NCI-H1092 (cell line): ENCODE measurements around the gene C19orf85.

Experiments used
- DNase-seq: peaks from one replicate; lab custom pipeline; 2025; lab: John Stamatoyannopoulos, UW

The C19orf85 gene

DNA sequence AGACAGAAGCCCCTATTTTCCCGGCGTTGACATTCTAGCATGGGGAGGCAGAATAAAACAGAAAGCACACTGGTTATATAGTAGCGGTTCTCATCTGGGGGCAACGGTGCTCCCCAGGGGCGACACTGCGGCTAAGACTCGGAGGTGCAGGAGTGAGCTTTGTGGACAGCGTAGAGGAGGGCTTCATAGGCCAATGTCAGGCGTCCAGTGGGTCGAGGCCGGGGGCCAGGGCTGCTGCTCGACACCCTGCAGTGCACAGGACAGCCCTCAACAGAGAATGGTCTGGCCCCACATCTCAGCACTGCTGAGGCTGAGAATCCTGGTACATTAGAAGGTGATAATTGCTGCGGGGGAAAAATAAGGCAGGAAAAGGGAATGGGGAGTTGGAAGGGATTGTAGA lies 13.4 kb upstream of the C19orf85 start:
- DNase-seq: no peak

DNA sequence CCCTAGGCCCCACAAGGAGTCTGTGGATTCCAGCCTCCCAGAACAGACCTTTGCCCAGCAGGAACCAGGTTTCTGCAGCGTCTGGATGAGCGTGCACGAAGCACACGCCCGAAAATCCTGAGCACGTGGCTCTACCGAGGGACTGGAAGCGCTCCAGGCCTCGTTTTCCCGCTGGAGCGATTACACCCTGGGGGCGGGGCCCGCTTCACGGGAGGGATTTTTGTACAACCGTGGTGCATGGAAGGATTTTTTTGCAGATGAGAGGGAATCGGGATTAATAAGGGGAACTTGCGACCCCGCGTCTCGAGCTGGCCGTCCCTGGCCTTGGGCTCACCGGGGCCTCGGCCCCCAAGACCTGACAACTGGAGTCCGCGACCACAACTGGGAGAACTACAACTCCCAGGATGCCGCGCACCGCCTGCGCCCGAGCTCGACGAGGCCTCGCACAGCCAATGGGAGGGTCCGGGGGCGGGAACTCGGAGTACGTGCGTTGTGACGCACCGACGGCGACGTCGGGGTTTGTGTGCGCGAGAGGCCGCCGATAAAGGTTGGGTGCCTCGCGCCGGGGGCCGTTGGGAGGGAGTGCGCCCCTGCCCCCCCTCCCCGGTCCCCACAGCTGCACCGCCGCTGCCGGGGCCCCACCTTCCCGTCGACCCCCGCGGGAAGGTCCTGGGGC lies 11.7 kb upstream of the C19orf85 start, which contains the start of gene ZNF628:
TSS of gene ZNF628 (plus strand) at position 518 of the 676 bp plus-strand sequence. CDS start 3,294 bp downstream, outside the sequence.
- DNase-seq: peak; percentile 95

DNA sequence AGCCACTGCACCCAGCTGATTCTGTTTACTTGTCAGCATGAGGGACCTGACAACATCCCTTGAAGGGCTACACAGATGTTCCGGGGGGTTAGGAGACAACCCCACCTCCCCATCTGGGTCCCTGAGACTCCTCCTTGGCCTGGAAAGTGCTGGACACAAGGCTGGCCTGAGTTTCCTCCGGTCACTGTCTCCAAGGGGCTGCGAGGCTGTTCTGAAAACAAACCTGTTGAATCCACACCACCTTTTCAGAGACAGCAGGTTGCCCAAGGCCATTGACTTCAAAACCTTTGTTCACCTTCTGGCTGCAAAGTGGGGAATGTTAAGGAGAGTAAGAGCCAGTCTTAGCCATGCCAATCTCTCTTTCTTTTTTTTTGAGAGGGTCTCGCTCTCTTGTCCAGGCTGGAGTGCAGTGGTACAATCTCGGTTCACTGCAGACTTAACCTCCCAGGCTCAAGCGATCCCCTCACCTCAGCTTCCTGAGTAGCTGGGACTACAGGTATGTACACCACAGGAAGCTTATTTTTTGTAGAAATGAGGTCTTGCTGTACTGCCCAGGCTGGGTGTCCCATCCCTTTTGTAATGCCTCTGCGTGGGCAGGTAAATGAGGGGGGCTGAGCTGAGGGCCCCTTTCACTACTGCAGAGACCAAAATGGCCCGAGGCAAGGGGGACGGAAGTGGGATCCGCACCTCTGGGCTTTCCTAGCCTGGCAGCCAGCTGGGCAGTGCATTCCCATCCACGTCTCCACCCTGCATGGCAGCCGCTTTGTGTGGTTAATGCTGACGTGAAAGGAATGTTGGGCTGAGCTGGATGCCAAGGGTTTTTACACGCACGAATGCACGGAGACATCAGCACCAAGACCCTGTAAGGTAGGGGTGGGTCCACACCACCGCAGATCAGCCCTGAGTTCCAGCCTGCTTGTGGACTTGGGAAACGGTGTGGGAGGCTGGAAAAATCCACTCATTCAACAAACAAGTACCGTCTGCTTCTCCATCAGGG lies 10.0 kb upstream of the C19orf85 start:
- DNase-seq: no peak

- no peak for DNase-seq
These were observed 8.9 kb upstream of the C19orf85 start for GRCh38 chr19:55473225-55474012.

GRCh38 chr19:55472463-55472862 lies 7.9 kb upstream of the C19orf85 start:
- DNase-seq: no peak

DNA sequence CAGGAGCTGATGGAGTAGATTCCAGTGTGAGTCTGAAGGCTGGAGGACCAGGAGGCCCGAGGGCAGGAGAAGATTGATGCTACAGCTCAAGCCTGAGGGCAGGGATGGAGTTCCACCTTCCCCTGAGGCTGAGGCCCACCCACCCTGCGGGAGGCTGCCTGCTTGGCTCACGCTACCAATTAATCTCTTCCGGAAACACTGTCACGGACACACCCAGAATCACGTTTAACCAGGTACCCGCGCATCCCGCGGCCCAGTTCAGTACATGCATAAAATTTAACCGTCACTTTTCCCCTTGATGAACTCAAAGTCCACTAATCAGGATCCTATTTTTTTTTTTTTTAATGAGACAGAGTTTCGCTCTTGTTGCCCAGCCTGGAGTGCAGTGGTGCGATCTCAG lies 6.7 kb upstream of the C19orf85 start:
- DNase-seq: no peak

DNA sequence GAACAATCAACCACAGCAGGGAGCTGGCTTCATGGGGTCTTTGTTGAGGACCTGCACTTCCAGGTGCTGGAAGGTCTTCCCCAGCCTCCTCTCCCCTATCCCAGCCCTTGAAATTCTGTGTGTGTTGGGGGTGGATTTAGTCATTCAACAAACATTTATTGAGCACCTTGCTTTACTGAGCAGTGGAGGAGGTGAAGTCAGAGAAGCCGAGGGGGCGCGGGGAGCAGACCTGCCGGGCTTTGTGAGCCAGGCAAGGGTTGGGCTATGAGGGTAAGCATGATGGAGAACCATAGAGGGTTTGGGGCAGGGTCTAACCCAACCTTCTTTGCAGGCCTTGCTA lies 3.5 kb upstream of the C19orf85 start:
- no peak for DNase-seq

DNA sequence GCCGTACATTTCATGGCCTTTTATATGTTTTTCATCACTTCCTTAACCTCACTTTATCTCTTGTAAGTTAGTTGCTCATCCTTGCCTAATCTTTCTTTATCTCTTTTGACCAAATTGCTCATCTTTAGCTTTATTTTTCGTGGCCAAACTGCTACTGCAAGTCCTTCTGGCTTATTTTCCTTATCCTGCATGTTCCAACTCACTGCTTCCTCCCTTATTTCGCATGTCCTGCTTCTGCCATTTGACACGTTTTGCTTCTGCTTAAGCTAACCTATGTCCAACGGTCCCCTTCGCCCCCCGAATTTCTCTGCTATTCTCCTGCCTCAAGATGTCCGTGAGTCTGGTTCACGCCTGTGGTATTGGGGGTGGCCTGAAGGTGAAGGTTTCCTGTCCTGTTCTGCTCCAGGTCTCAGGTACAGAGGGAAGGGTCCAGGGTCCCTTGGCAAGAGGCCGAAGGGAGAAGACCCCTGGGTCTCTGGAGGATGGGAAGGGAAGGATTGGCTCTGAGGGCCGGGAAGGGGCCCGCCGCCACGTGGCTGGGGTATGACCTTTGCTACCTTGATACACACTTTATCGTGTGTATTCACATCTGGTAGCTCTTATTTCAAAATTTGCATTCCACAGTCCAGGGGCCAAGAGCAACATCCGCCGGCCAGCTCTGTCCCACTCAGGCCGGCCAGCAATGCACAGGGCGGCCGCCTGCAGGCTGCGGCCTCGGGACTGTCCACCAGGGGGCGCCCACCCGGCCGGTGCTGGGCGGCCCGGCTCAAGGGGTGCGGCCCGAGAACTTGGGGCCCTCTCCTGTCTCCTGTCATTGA lies 2.9 kb upstream of the C19orf85 start:
- no peak for DNase-seq

DNA sequence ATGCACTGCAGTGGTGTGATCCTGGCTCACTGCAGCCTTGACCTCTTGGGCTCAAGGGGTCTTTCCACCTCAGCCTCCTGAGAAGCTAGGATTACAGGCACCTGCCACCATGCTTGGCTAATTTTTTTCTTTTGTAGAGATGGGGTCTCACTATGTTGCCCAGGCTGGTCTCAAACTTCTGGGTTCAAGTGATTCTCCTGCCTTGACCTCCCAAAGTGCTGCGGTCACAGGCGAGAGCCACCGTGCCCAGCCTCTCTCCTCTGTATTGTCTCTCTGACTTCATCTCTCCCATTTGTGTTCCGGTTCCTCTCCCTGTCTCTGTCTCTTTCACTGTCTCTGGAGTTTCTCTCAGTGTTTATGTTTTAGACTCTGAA lies 1.7 kb upstream of the C19orf85 start:
- DNase-seq: no peak

GRCh38 chr19:55465460-55466240 lies 1.1 kb upstream of the C19orf85 start:
- DNase-seq: no peak

- DNase-seq: no peak
These were observed 401 bp downstream of the C19orf85 start for GRCh38 chr19:55464039-55464661.

GRCh38 chr19:55463583-55464031 lies 944 bp downstream of the C19orf85 start:
- no peak for DNase-seq

- DNase-seq: no peak
These were observed 1.8 kb downstream of the C19orf85 start for GRCh38 chr19:55462722-55463121.

DNA sequence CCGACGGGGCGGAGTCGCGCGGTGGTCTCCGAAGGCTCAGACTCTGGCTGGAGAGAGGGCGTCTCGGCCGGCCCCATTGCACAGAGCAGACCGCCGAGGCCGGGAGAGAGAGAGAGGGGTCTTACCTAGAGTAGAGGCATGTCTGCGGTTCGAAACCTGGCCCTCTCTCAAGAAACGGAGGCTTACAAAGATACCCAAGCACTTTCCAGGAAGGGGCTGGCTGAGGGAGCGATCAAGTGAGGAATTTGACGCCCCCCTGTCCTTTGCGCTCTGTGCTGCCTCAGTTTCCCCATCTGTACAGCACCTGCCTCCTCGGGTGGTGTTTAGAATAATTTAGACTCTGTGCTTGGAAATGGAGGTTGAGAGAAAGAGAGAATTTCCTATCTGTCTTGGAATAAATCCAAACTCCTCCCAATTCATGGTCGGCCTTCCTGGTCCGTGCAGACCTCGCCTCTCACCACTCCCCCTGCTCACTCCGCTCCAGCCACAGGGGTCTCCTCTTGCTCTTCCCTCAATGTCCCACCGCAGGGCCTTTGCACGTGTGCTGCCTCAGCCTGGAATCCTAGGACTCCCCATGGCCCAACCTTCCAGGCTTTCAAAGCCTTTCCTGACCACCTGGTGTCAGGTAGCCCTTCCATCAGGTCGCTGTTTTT lies 2.5 kb downstream of the C19orf85 start:
- no peak for DNase-seq

DNA sequence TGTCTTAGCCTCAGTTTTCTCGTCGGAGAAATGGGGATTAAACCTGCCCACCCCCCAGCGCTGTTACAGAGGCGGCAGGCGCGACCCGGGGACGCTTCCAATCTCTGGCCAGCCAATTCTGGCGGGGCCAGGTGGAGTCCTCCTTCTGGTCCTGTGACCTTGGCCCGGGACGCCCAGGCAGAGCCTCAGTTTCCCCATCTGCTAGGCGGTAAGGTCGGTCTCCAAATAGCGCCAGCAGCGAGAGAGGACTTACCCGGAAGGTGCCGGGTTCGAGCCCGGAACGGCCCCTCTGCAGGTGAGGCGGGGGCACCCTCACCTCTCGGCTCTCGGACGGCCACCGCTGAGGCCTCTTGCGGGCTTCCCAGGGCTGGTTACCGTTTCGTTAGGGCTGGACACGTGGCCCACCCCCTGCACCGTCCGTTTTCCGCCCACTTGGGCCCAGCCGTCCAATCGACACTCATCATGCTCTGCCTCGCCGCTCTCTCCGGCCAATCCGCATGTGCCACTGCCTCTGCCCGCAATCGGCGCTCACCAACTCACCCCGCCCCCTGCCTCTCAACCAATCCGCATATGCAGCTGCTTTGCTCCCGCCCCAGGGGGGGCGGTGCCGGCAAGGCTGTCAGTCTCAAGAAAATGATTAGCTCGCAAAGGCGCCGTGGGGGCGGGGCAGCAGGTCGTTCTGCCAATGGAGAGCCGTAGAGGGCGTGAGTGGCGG lies 3.1 kb downstream of the C19orf85 start, which contains the start of gene ISOC2:
TSS of gene ISOC2 (minus strand) at position 384 of the 715 bp plus-strand sequence. CDS start 5,156 bp downstream, outside the sequence.
- peak; percentile 98 for DNase-seq

GRCh38 chr19:55460670-55461258 lies 3.8 kb downstream of the C19orf85 start:
- DNase-seq: no peak

- no peak for DNase-seq
These were observed 4.4 kb downstream of the C19orf85 start for GRCh38 chr19:55459950-55460657.

- no peak for DNase-seq
These were observed 5.0 kb downstream of the C19orf85 start for GRCh38 chr19:55459551-55459949.
